Uterus (tissue), 2 donors: ENCODE data around the gene FUT8.

ENCODE experiments used
- CTCF ChIP-seq, 4 experiments: fragments of 200-600 bp in 2 of 4; fragments of 450-650 bp in 2 of 4; sonication (generic) in 2 of 4; IDR thresholded peaks; one replicate each; pipeline ENCODE4 v1.5.1; 2016 to 2019; ENCODE audit warnings: antibody characterized with exemption in 4 of 4, mild to moderate bottlenecking in 2 of 4, moderate library complexity in 1 of 4
- POLR2A ChIP-seq, 2 donors: fragments of 450-650 bp; IDR thresholded peaks; one replicate each; pipeline ENCODE4 v1.6.1; 2016; ENCODE audit warnings: antibody characterized with exemption in 2 of 2, mild to moderate bottlenecking in 1 of 2, moderate library complexity in 1 of 2

- TF ChIP-seq CTCF (IDR thresholded peaks at IDR 0.05) (no peak), POLR2A (IDR thresholded peaks at IDR 0.05) (no peak)
Observed at GRCh38 chr14:65604535-65604934, 192.0 kb downstream of the FUT8 start.
